ENCODE data around the gene VEPH1. TPM values are rescaled to one million over a fixed set of nuclear protein-coding genes. Genes with fewer than 3 reads are reported as not detected.

The VEPH1 gene
- total RNA-seq, 1 experiment from 2014 or later, result 7.7 TPM

- H3K14ac ChIP-seq (ENCODE audit: insufficient read depth, low read length), result no peak overlapping the region
- no peak overlapping the region for H3K4ac ChIP-seq (ENCODE audit: low read depth, low read length)
- DNase-seq, result no peak
- Mint-ChIP-seq H3K36me3 (ENCODE audit: insufficient read depth in 1 of 3, low read depth in 3 of 3) (no peaks in the 10 kb centered on the region), H3K27ac (no peak overlapping the region), H3K27me3 (ENCODE audit: low read depth) (no peaks in the 10 kb centered on the region), H3K9me3 (no peaks in the 10 kb centered on the region), H3K4me3 (no peak overlapping the region), H3K4me1 (no peaks in the 10 kb centered on the region)
- no peak overlapping the region for H3K4me2 ChIP-seq (ENCODE audit: insufficient read depth, insufficient read length, low read length)
- H3T11ph ChIP-seq (ENCODE audit: low read length), result no peak overlapping the region
- no peak overlapping the region for H3K27ac ChIP-seq (ENCODE audit: insufficient read length, low read depth, low read length)
- H4K8ac ChIP-seq (replicated peaks; ENCODE audit: insufficient read length, low read depth, low read length), result no peak overlapping the region
- H2BK15ac ChIP-seq (ENCODE audit: low read depth, low read length), result no peak overlapping the region
- H2AFZ ChIP-seq (ENCODE audit: low read length), result no peak overlapping the region
- no peak overlapping the region for H3K56ac ChIP-seq (ENCODE audit: insufficient read length, low read depth, low read length)
- no peak overlapping the region for H2BK5ac ChIP-seq (ENCODE audit: insufficient read length, low read length)
- no peak overlapping the region for H2AK5ac ChIP-seq (ENCODE audit: insufficient read length, low read length)
- H3K79me2 ChIP-seq (ENCODE audit: insufficient read depth, low read length), result no peaks in the 10 kb centered on the region
- no peaks in the 10 kb centered on the region for H3K9me3 ChIP-seq (ENCODE audit: control insufficient read depth, low read depth, low read length)
- H4K5ac ChIP-seq (ENCODE audit: insufficient read length, low read depth, low read length), result no peak overlapping the region
- H3K4me1 ChIP-seq (ENCODE audit: insufficient read depth, low read length), result peaks cover 5% of the 10 kb centered on the region
- H4K91ac ChIP-seq (ENCODE audit: insufficient read length, low read depth, low read length), result no peak overlapping the region
- no peak overlapping the region for H2BK20ac ChIP-seq (ENCODE audit: low read depth, low read length, poor library complexity, severe bottlenecking)
- no peak overlapping the region for H3K23ac ChIP-seq (ENCODE audit: insufficient read length, low read depth, low read length)
- H2BK12ac ChIP-seq (ENCODE audit: insufficient read length, low read depth, low read length), result no peak overlapping the region
- H3K23me2 ChIP-seq (ENCODE audit: insufficient read length, low read depth, low read length, poor library complexity, severe bottlenecking), result no peaks in the 10 kb centered on the region
- no peak for TF ChIP-seq CTCF (conservative IDR thresholded peaks at IDR 0.05)
- no peaks in the 10 kb centered on the region for H3K27me3 ChIP-seq (ENCODE audit: insufficient read depth, low read length)
- H3K9ac ChIP-seq (ENCODE audit: extremely low read depth, insufficient read length, low read length), result no peak overlapping the region
- no CpG with 5 or more reads among the region's 2 CpGs for WGBS (ENCODE audit: extremely low coverage, insufficient read length, low lambda C conversion rate)
- no peak overlapping the region for H3K18ac ChIP-seq (ENCODE audit: insufficient read length, low read depth, low read length)
- H3K79me1 ChIP-seq (ENCODE audit: insufficient read depth, low read depth, low read length, poor library complexity, severe bottlenecking), result no peaks in the 10 kb centered on the region
- H2BK120ac ChIP-seq (ENCODE audit: low read depth, low read length, poor library complexity, severe bottlenecking), result no peak overlapping the region
- H4K20me1 ChIP-seq (ENCODE audit: control insufficient read depth, insufficient read depth, insufficient read length), result no peaks in the 10 kb centered on the region
Measured at GRCh38 chr3:157418104-157418503, 85.1 kb downstream of the VEPH1 start.
